Motor neuron (in vitro differentiated cells): ENCODE data around the gene MAGI2. TPM values are rescaled to one million over a fixed set of nuclear protein-coding genes. Genes with fewer than 3 reads are reported as not detected.

Source experiments
- ATAC-seq, 8 experiments: fragments of 200-7000 bp; cut with Tn5 transposase; replicated peaks in 6 of 8; 2 replicates each; pipeline ENCODE4 v1.8.0; 2021; ENCODE audit warnings: mild to moderate bottlenecking in 8 of 8, moderate library complexity in 8 of 8
- H3K27ac ChIP-seq, 2 donors: fragments of 250-450 bp; sonication (Bioruptor Pico); 2 replicates each; pipeline ENCODE4 v1.9.0; 2021; ENCODE audit warnings: antibody characterized with exemption in 2 of 2, mild to moderate bottlenecking in 2 of 2, moderate library complexity in 1 of 2
- H3K4me1 ChIP-seq, 2 donors: fragments of 250-450 bp; sonication (Bioruptor Pico); replicated peaks in 1 of 2; 2 replicates each; pipeline ENCODE4 v1.6.1; 2021; ENCODE audit warnings: antibody characterized with exemption in 2 of 2, mild to moderate bottlenecking in 2 of 2, moderate library complexity in 1 of 2
- H3K4me3 ChIP-seq, 5 donors: fragments of 250-450 bp; sonication (Bioruptor Pico); 2 replicates each; pipeline ENCODE4 v1.9.0; 2021; ENCODE audit warnings: antibody characterized with exemption in 5 of 5, mild to moderate bottlenecking in 5 of 5, moderate library complexity in 4 of 5
- WGBS, 10 experiments: fragments of 450-650 bp; shearing (Covaris generic); methylation state at CpG; one replicate each; pipeline ENCODE4 v1.0.0; 2022; 5-methylcytosine and 5-hydroxymethylcytosine counted together
- in situ Hi-C, 9 experiments: fragments of 400-800 bp; cut with MboI; loops; one replicate each; pipeline ENCODE4 v1.15.0; 2021; ENCODE audit warnings: low sequenced_read_pairs in 9 of 9, low pct_unique_long_range_greater_than_20kb in 2 of 9; ENCODE audit not compliant: unreplicated experiment in 9 of 9
- total RNA-seq, 8 experiments: library from RNA; unstranded; fragments of 300-600 nt; gene quantifications; 2 replicates each; pipeline versions ENCODE4 v1.2.3 to v1.2.4, GENCODE V29; 2022

MAGI2 gene
- total RNA-seq, 8 experiments from 2014 or later, result 8.8 to 81.9 (median 28.2) TPM

DNA sequence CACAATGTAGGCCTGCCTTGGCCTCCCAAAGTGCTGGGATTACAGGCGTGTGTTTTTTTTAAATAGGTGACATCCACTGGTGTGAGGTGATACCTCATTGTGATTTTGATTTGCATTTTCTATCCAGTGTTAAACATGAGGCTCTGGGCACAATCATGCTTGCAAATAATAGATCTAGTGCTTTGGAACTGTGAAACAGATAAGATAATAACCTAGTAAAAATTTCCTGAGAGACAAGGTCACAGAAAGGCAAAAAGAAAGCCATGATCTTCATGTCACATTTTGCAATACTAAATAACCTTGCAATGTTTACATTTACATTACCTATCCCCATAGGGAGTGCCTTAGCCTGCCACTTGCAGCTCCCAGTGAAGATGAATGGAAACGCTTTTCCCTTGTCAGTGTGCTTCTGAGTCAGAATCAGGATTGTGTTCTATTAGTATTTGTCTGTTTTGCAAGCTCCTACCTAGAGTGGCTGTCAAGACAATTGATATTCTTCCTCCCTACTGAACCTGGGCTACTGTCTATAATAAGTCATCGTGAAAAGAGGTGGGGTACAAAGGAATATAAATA, 1398.4 kb downstream of the MAGI2 start:
- peaks cover 31 to 43% of the 10 kb centered on the region in 2 donors for H3K4me1 ChIP-seq
- H3K4me3 ChIP-seq, result no peak overlapping the region
- in situ Hi-C loops, result no loop called here
- peak in 5 of 8 experiments; percentile 88 to 95 (median 94) for ATAC-seq
- 40 to 82% (median 53%) methylated on average over 1 to 2 of the region's 3 CpGs; no CpG with 5 or more reads in 3 of the 10 experiments for WGBS, 10 experiments
- H3K27ac ChIP-seq, result peak overlapping the region; percentile 56 to 70

DNA sequence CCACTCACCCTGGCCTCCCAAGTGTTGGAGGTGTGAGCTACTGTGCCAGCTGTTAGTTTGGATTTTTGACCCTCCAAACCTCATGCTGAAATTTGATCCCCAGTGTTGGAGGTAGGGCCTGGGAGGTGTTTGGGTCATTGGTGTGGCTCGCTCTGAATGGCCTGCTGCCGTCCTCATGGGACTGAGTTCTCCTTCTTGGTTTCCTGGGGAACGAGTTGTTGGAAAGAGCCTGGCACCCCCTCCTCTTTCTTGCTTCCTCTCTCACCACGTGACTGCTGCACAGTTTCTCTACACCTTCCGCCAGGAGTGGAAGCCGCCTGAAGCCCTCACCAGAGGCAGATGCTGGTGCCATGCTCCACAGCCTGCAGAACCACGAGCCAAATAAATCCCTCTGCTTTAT, 1401.4 kb downstream of the MAGI2 start:
- WGBS, 10 experiments, result 33 to 100% (median 70%) methylated on average over 1 to 4 of the region's 7 CpGs; no CpG with 5 or more reads in 4 of the 10 experiments
- in situ Hi-C loops, result no loop called here

DNA sequence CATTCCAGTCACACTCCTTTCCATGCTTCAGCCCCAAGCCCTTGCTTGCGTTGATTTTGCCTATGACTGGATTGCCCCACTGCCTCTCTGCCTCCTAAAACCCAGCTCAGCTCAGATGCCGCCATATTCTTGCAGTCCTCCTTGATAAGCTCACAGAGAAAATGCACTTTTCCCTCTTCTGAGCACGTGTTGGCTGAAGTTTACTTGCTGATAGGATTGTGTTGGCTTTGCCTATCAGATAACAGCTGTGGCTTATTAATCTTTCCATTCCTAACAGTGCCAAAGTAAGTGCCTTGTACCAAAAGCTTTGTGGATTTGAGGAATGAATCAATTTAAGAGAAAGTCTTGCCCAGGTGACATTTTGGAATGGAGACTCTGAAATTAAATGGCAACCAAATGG, 1405.7 kb downstream of the MAGI2 start:
- ATAC-seq, result no peak
- in situ Hi-C loops, result loop anchor here in 1 of 9 experiments (25.0 kb wide), 1 partner anchor 1115 kb away; no protein-coding TSS in a partner anchor

More for the DNA sequence above, 1401.4 kb downstream of the MAGI2 start:
- Histone ChIP-seq H3K27ac (no peak overlapping the region), H3K4me3 (no peak overlapping the region), H3K4me1 (peaks cover 31 to 46% of the 10 kb centered on the region in 2 donors)
- no peak for ATAC-seq

DNA sequence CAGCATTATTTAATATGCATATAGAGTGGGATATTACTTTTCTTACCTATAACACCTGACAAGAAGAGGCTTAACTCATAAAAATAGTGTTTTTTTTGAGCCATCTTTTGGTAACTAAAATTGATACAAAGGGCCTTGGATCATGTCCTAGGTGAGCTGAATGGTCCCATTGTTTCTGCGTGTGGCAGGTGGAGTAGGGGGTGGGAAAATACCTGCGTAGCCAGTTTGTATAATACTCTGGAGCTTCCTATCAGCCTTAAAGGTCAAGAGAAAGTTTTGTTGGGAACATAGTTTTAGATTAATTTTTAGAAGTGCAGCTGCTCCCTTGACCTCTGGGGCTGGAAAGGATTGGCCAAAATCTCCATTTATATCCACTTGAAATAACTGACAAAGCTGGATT, 1410.3 kb downstream of the MAGI2 start:
- ATAC-seq, result no peak
- in situ Hi-C loops, result loop anchor here in 1 of 9 experiments (25.0 kb wide), 1 partner anchor 1119 kb away; no protein-coding TSS in a partner anchor
- peaks cover 7 to 13% of the 10 kb centered on the region in 2 donors for H3K4me1 ChIP-seq
- H3K27ac ChIP-seq, result no peak overlapping the region
- H3K4me3 ChIP-seq, result no peak overlapping the region
- WGBS, 10 experiments, result 70 to 100% (median 78%) methylated on average over 1 to 2 of the region's 2 CpGs; no CpG with 5 or more reads in 3 of the 10 experiments

More for the DNA sequence above, 1405.7 kb downstream of the MAGI2 start:
- WGBS, 10 experiments, result 20 to 100% (median 60%) methylated on average over 1 to 3 of the region's 3 CpGs; no CpG with 5 or more reads in 1 of the 10 experiments
- Histone ChIP-seq H3K27ac (no peak overlapping the region), H3K4me1 (peaks cover 6 to 23% of the 10 kb centered on the region in 2 donors), H3K4me3 (no peak overlapping the region)

DNA sequence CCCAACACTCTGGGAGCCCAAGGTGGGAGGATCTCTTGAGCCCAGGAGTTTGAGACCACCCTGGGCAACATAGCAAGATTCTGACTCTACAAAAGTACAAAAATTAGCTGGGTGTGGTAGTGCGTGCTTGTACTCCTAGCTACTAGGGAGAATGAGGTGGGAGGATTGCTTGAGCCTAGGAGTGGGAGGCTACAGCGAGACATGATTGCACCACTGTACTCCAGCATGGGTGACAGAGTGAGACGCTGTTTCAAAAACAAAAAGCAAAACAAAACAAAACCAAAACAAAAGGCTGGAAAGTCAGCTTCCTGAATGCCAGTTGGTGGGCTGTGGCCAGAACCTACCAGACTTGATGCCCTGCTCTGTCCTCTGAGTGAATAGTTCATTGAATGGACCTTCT, 1412.0 kb downstream of the MAGI2 start:
- in situ Hi-C loops, result loop anchor here in 1 of 9 experiments (25.0 kb wide), 1 partner anchor 1121 kb away; no protein-coding TSS in a partner anchor
- no peak for ATAC-seq
- peaks cover 7 to 15% of the 10 kb centered on the region in 2 donors for H3K4me1 ChIP-seq
- no peak overlapping the region for H3K27ac ChIP-seq
- WGBS, 10 experiments, result 40 to 100% (median 95%) methylated on average over 1 to 3 of the region's 3 CpGs; no CpG with 5 or more reads in 6 of the 10 experiments
- H3K4me3 ChIP-seq, result no peak overlapping the region

DNA sequence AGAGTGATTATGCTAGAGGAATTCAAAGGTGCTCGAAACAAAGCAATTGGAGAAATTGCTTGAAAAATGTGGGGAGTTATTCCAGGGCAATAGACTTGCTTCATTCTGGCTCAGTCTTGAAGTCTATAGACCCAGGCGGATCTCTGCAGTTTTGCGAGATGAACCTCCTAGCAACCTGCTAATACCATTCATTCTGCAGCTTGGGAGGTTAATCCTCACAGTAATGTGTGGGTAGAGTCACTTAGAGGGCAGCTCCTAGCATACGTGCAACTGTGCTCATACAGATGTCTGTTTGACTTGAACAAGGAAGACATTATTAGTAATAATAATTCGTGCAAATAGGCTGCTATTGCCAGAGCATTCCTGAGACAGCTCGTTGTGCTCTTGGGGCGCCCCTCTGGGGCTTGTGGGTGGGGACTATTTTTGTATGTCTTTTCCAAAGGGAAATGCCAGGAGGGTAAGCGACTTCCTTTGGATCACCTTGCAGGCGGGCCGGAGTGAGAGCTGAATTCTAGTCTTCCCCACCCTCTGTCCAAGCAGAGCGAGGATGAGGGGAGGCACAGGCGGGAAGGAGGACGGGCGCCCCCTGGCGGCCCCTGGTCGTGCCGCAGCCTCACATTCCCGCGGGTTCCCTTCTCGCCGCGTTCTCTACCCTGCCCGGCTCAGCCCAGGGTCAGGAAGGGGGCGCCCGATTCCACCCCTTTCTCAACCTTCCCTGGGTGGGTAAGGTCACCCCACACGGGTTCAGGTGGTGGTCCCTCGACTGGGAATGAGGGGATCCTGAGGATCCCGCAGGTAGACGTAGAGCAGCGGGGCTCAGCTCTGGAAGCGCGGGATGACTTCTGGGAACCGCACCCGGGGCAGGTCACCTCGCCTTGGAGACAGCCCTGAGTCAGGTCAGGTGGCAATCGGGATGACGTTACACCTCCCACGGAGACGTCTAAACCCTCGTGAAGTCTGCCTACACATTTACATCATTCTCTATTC, 1413.4 kb downstream of the MAGI2 start:
- in situ Hi-C loops, result loop anchor here in 1 of 9 experiments (25.0 kb wide), 1 partner anchor 1122 kb away; no protein-coding TSS in a partner anchor
- peaks cover 5 to 11% of the 10 kb centered on the region in 2 donors for H3K4me1 ChIP-seq
- ATAC-seq, result peak in 7 of 8 experiments; percentile 25 to 98 (median 50)
- 40 to 100% (median 83%) methylated on average over 1 to 10 of the region's 40 CpGs; no CpG with 5 or more reads in 2 of the 10 experiments for WGBS, 10 experiments
- no peak overlapping the region for H3K4me3 ChIP-seq
- H3K27ac ChIP-seq, result no peak overlapping the region

DNA sequence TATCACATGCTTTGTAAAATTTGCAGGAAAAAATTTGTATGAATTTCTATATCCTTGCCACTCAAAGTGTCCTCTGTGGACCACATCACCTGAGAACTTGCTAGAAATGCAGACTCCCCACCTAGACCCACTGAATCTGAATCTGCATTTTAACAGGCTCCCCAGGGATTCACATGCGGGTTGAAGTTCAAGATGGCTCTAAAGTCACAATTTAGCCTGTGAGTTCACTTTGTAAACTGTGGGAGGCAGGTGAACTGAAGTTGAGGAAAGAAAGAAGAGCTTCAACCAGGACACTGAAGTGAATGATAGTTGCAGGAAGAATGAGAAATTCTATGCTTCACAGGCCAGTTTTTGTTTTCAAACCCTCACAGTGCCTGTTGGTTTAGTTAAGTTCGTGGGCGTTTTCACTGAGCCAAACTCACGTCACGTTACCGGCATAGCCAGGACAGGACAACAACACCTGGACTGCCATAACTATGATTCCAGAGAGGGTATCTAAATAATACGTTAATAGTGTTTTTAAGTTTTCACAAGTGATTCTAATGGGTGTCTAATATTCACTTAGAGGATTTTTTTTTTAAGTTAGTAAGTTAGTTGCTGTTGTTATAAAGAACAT, 1414.9 kb downstream of the MAGI2 start:
- H3K4me1 ChIP-seq, result peaks cover 5 to 11% of the 10 kb centered on the region in 2 donors
- in situ Hi-C loops, result loop anchor here in 1 of 9 experiments (25.0 kb wide), 1 partner anchor 1124 kb away; no protein-coding TSS in a partner anchor
- WGBS, 10 experiments, result 17 to 100% (median 80%) methylated on average over 1 to 7 of the region's 7 CpGs; no CpG with 5 or more reads in 1 of the 10 experiments
- no peak overlapping the region for H3K4me3 ChIP-seq
- ATAC-seq, result no peak
- H3K27ac ChIP-seq, result no peak overlapping the region

DNA sequence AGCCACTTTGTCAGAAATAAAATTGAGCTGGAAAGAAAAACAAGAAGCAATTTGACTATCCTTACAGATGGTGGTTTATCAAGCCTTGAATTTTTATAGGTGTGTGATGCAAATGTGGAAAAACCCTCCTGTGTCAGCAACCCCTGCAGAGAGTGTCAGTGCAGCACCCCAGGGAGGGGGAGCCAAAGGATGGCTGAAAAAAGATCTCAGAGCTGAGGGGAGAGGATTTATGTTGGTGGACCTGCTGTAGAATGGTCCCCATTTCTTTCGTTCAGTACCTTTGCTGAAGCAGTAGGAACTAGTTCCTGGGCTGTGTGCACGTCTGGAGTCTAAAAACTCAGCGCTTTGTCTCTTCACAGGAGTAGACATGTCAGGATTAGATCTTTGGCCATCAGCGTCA, 1415.9 kb downstream of the MAGI2 start:
- Histone ChIP-seq H3K4me3 (no peak overlapping the region), H3K27ac (no peak overlapping the region), H3K4me1 (peaks cover 5 to 11% of the 10 kb centered on the region in 2 donors)
- in situ Hi-C loops, result loop anchor here in 1 of 9 experiments (25.0 kb wide), 1 partner anchor 1125 kb away; no protein-coding TSS in a partner anchor
- WGBS, 10 experiments, result 16 to 100% (median 90%) methylated on average over 1 to 4 of the region's 4 CpGs; no CpG with 5 or more reads in 4 of the 10 experiments
- peak in 3 of 8 experiments; percentile 22 to 32 (median 32) for ATAC-seq

DNA sequence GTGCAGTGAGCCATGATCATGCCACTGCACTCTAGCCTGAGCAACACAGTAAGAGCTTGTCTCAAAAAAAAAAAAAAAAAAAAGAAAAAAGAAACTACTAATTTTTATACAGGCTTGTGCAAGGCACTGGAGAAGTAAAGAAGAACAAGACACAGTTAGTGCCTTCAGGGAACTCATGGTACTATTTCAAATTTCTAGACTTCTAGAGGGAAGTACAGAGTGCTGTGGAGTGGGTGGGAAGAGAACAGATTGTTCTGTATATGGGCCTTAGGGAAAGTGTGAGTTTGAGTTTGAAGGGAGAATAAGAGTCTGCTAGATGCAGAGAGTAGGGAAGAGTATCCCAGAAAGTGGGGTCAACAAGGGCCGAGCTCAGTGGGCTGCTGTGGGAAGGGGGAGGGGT, 1420.1 kb downstream of the MAGI2 start:
- no peak for ATAC-seq
- no peak overlapping the region for H3K27ac ChIP-seq
- whole genome bisulfite sequencing, 10 experiments, result 40 to 100% (median 77%) methylated on average over 1 of the region's 1 CpG; no CpG with 5 or more reads in 4 of the 10 experiments

DNA sequence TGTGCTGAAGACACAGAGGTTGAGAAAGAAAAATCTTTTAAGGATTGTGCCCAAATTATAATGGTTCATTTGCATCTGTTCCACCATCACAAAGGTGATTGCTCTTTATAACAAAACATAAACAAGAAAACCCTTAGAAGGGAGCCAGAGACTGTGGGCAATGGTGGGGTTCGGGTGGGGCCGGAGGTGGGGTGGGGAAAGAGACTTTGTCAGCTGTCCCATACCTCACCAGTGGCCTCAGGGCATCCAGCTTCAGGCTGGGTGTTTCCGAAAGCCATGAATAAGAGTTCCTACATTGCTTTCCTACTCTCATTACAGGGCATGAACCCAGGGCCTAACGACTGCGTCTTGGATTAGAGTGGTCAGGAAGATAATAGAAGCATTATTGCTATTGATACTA, 1427.0 kb downstream of the MAGI2 start:
- in situ Hi-C loops, result loop anchor here in 1 of 9 experiments (25.0 kb wide), 1 partner anchor 1136 kb away; no protein-coding TSS in a partner anchor
- 90% methylated on average over 2 of the region's 5 CpGs; no CpG with 5 or more reads in 8 of the 10 experiments for WGBS, 10 experiments
- no peaks in the 10 kb centered on the region for H3K4me1 ChIP-seq
- ATAC-seq, result peak in 3 of 8 experiments; percentile 49 to 89 (median 88)
- no peak overlapping the region for H3K27ac ChIP-seq
- no peak overlapping the region for H3K4me3 ChIP-seq

More for the DNA sequence above, 1420.1 kb downstream of the MAGI2 start:
- Histone ChIP-seq H3K4me1 (peaks cover 0 to 6% of the 10 kb centered on the region in 2 donors), H3K4me3 (no peak overlapping the region)
- in situ Hi-C loops, result loop anchor here in 1 of 9 experiments (25.0 kb wide), 1 partner anchor 1129 kb away; no protein-coding TSS in a partner anchor

DNA sequence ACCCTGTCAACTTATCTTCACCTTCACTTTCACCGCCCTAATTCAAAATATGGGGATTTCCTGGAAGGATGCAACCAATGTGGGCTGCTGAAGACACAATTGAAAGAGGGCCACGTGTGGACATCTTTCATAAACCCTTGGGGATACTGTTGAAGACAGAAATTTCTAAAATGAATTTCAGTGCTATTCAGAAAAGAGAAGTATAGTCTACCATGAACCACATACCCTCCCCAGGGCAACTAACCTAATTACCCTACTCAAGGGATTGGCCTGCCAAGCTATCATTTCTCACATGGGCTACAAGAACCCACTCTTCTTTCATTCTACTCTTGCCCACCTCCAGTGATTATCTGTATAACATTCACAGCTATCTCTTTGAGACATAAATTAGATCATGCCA, 1428.9 kb downstream of the MAGI2 start:
- H3K4me1 ChIP-seq, result no peaks in the 10 kb centered on the region
- no peak overlapping the region for H3K4me3 ChIP-seq
- WGBS, 10 experiments, result 56 to 100% (median 87%) methylated on average over 1 to 2 of the region's 2 CpGs
- no peak for ATAC-seq
- in situ Hi-C loops, result no loop called here
- H3K27ac ChIP-seq, result no peak overlapping the region

DNA sequence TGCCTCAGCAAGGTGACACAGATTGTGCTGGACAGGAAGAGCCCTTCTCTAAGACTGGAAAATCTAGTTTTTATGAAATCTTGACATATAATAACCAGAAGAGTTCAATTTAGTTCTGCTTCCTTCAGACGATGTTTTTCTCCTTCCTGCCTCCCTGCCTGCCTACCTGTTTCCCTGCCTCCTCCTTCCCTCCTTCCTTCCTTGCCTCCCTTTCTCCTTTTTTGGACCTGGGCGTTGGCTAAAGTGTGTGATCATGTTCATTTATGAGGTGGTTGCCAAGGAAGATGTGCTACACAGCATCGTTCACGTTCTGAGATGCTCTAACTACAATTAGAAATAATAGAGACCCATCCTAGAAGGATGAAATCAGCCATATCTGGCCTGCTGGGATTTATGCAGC, 1430.3 kb downstream of the MAGI2 start:
- Histone ChIP-seq H3K27ac (no peak overlapping the region), H3K4me3 (no peak overlapping the region), H3K4me1 (peaks cover 9% of the 10 kb centered on the region in 2 donors)
- in situ Hi-C loops, result no loop called here
- no peak for ATAC-seq
- 28 to 93% (median 84%) methylated on average over 1 to 4 of the region's 4 CpGs; no CpG with 5 or more reads in 2 of the 10 experiments for WGBS, 10 experiments
